Measurements from ENCODE around the gene FNDC3A. TPM values are rescaled to one million over a fixed set of nuclear protein-coding genes. Genes with fewer than 3 reads are reported as not detected.

Gene FNDC3A
- total RNA-seq, 2 experiments from 2014 or later: 25.7 to 26.6 TPM

DNA sequence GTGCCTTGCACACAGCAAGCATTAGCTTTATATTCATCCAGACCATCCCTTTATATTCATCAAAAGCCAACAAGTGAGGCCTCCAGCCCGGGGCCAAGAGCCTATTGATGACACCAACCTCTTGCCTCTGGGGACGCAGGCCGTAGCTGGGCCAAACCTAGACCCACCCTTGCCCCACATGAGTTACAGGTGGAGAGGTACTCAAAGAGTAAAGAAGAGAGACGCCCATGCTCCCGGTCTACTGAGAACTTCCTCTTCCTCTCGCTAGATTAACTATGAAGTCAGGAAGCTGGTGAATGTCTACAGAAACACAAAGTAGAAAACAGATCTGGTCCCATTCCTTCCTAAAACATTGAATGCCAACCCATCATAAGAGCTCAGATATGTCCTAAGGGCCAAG is 240.6 kb downstream of the FNDC3A start:
- CTCF ChIA-PET: interaction anchor here (1.2 kb wide), 1 partner anchor 9 kb away, joined by 4 read pairs; no protein-coding TSS in a partner anchor
- intact Hi-C loops (cut with micrococcal nuclease): no loop called here
- DNase-seq (no peak), ATAC-seq (no peak)
- H3K4me1 Mint-ChIP-seq (ENCODE audit: low read depth): peaks cover 17% of the 10 kb centered on the region
- H3K27ac Mint-ChIP-seq: no peak overlapping the region
- peaks cover 4% of the 10 kb centered on the region for H3K36me3 Mint-ChIP-seq (ENCODE audit: low read depth)
- H3K4me3 Mint-ChIP-seq: no peak overlapping the region
- H3K9me3 Mint-ChIP-seq: no peaks in the 10 kb centered on the region
- H3K27me3 Mint-ChIP-seq: peaks cover 33% of the 10 kb centered on the region
- TF ChIP-seq, protein P1, sequence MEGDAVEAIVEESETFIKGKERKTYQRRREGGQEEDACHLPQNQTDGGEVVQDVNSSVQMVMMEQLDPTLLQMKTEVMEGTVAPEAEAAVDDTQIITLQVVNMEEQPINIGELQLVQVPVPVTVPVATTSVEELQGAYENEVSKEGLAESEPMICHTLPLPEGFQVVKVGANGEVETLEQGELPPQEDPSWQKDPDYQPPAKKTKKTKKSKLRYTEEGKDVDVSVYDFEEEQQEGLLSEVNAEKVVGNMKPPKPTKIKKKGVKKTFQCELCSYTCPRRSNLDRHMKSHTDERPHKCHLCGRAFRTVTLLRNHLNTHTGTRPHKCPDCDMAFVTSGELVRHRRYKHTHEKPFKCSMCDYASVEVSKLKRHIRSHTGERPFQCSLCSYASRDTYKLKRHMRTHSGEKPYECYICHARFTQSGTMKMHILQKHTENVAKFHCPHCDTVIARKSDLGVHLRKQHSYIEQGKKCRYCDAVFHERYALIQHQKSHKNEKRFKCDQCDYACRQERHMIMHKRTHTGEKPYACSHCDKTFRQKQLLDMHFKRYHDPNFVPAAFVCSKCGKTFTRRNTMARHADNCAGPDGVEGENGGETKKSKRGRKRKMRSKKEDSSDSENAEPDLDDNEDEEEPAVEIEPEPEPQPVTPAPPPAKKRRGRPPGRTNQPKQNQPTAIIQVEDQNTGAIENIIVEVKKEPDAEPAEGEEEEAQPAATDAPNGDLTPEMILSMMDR (IDR thresholded peaks at IDR 0.05): no peak
- POLR2A ChIA-PET: interaction anchor here (0.6 kb wide), 1 partner anchor 70 kb away, joined by 3 read pairs; no protein-coding TSS in a partner anchor

- ChIA-PET CTCF (interaction anchor here (1.1 to 2.8 kb wide), 3 partner anchors 15 to 62 kb away, joined by 3 to 8 read pairs (median 7); no protein-coding TSS in a partner anchor), POLR2A (no interaction called here)
- TF ChIP-seq, protein P1 (IDR thresholded peaks at IDR 0.05): no peak
- intact Hi-C loops (cut with micrococcal nuclease): no loop called here
- DNase-seq: no peak
- H3K36me3 Mint-ChIP-seq (ENCODE audit: low read depth): no peaks in the 10 kb centered on the region
- H3K9me3 Mint-ChIP-seq: no peaks in the 10 kb centered on the region
- no peak overlapping the region for H3K4me3 Mint-ChIP-seq
- H3K27ac Mint-ChIP-seq: no peak overlapping the region
- peaks cover 48% of the 10 kb centered on the region for H3K27me3 Mint-ChIP-seq
- peaks cover 17% of the 10 kb centered on the region for H3K4me1 Mint-ChIP-seq (ENCODE audit: low read depth)
- ATAC-seq: no peak
Observed at GRCh38 chr13:49217962-49218492, 242.3 kb downstream of the FNDC3A start.

- DNase-seq: no peak
- Mint-ChIP-seq H3K9me3 (no peaks in the 10 kb centered on the region), H3K27ac (no peak overlapping the region), H3K4me1 (ENCODE audit: low read depth) (peaks cover 17% of the 10 kb centered on the region), H3K27me3 (peaks cover 50% of the 10 kb centered on the region), H3K36me3 (ENCODE audit: low read depth) (no peaks in the 10 kb centered on the region), H3K4me3 (no peak overlapping the region)
- POLR2A ChIA-PET: interaction anchor here (0.5 kb wide), 1 partner anchor 14 kb away, joined by 3 read pairs; no protein-coding TSS in a partner anchor
- ATAC-seq: no peak
- TF ChIP-seq, protein P1 (IDR thresholded peaks at IDR 0.05): no peak
- intact Hi-C loops (cut with micrococcal nuclease): no loop called here
- CTCF ChIA-PET: interaction anchor here (0.6 to 2.8 kb wide), 4 partner anchors 15 to 83 kb away, joined by 3 to 8 read pairs (median 5); no protein-coding TSS in a partner anchor
Observed at GRCh38 chr13:49218493-49219051, 242.9 kb downstream of the FNDC3A start.

- intact Hi-C loops (cut with micrococcal nuclease): no loop called here
- Mint-ChIP-seq H3K27ac (no peak overlapping the region), H3K4me1 (ENCODE audit: low read depth) (peaks cover 11% of the 10 kb centered on the region), H3K9me3 (no peaks in the 10 kb centered on the region), H3K4me3 (peak overlapping the region; percentile 52), H3K27me3 (peaks cover 56% of the 10 kb centered on the region), H3K36me3 (ENCODE audit: low read depth) (no peaks in the 10 kb centered on the region)
- POLR2A ChIA-PET: no interaction called here
- CTCF ChIA-PET: interaction anchor here (0.8 to 2.8 kb wide), 5 partner anchors 9 to 61 kb away, joined by 3 to 8 read pairs (median 3); no protein-coding TSS in a partner anchor
- ATAC-seq: no peak
- DNase-seq: no peak
- TF ChIP-seq, protein P1 (IDR thresholded peaks at IDR 0.05): no peak
Observed at GRCh38 chr13:49219647-49220035, 243.9 kb downstream of the FNDC3A start.

Measured in activated CD8-positive, alpha-beta T cell treated with anti-CD3 and anti-CD28 coated beads for 36 hours (primary cell).